GM18526 (cell line): ENCODE measurements around the gene RNF13.
A peak's percentile ranks its signal among the peaks of the same experiment; 100 is the strongest.

ENCODE experiments used
- POLR2A ChIP-seq: IDR thresholded peaks from 3 replicates; pipeline ENCODE4 v1.6.1; 2011; ENCODE audit not compliant: insufficient read length; ENCODE audit errors: extremely low read depth

RNF13 gene

GRCh38 chr3:149812606-149813366 lies at the start of gene RNF13:
RNF13 (plus strand) TSS chr3:149813215; CDS start chr3:149846027, 32,812 bp downstream.
- peak; percentile 68 for TF ChIP-seq POLR2A

GRCh38 chr3:149763565-149764195 lies 49.3 kb upstream of the RNF13 start:
- TF ChIP-seq POLR2A = no peak

- TF ChIP-seq POLR2A = no peak
Observed at GRCh38 chr3:149764302-149764701, 48.7 kb upstream of the RNF13 start.

DNA sequence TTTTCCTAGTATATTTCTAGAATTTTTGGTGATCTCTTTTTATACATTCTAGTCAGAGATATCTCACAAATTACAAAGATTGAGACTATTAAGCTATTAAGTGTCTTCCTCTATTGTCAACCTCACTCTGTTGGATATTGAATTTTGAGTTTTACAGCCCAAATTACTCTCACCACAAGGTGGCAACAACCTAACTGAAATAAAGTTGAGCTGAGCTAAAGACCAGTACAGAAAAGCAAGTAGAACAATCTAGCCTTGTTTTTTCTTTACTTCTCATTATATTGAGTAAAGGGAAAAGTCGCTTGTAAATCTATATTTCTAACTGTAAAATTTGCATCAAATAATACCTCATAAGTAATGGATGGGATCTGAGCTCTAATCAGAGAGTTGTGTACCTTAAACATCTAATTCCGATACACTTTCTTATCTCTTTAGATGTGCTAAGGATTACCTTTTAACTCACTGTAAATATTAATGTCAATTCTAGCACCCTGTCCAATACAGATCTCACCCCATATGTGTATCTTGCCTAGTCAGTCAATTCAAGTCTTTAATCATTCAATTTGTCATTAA lies 47.2 kb upstream of the RNF13 start:
- no peak for TF ChIP-seq POLR2A

DNA sequence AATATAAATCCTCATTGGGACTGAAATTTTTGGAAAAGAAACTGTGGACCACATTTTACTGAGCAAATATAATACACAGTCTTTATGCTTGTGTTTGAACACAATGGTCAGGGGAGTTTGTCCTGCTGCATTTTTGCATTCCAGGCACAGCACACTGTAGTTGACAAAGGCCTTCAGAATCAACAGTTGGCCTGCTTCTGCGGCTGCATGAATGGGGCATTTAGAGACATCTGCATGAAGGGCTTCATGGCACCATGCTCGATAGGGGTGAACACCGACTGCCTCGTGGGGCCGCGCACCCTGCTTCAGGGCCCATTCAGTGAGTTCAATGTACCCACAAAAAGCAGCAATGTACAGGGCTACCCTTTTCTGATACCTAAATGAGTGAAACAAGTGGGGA lies 45.3 kb upstream of the RNF13 start:
- TF ChIP-seq POLR2A = no peak

DNA sequence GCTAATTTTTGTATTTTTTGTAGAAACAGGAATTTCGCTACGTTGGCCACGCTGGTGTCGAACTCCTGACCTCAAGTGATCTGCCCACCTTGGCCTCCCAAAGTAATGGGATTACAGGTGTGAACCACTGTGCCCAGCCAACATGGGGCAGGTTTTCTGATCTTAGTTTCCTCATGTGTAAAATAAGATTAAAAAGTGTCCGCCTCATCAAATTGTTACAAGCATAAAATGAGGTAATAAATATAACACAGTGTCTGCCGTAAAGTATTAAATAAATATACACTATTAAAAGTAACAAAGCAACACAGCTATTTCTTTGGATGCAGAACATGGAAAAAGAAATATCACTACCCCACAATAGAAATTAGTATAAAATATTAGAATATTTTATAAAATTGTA lies 44.3 kb upstream of the RNF13 start:
- no peak for TF ChIP-seq POLR2A

DNA sequence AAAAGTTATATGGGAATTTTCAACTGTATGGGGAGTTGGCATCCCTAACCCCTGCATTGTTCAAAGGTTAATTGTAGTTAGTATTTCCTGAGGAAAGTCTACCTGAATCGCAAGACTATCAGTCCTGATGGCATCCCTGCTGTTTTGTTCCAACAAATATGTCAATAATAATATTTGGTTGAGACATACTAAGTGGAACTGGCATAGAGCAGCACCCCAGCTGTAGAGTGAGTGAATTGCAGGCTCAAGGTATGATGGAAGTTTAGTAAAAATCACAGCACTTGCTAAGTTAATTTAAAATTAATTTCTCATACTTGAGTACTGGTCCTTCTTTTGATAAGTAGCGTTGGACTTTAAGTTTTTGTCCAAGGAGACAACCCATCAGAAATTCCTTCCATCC lies 42.8 kb upstream of the RNF13 start:
- no peak for TF ChIP-seq POLR2A

DNA sequence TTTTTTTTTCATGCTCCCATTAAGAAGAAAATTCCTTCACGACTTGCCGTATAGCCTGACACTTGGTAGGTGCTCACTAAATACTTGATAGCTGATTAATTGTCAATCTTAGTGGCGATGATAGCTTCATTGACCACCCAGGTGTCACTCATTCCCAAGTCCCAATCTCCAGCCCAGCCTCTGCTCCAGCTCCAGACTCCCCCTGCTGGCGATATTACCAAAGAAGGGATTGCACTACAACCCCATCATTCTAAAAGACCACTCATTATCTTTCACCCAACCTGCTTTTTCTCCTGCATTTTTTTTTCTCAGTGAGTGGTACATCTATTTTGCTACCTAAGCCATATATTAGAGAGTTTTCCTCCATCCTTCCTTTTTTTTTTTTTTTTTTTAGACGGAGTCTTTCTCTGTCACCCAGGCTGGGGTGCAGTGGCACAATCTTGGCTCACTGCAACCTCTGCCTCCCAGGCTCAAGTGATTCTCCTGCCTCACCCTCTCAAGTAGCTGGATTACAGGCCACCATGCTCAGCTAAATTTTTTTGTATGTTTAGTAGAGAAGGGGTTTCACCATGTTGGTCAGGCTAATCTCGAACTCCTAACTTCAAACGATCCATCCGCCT lies 41.3 kb upstream of the RNF13 start:
- TF ChIP-seq POLR2A = no peak

GRCh38 chr3:149772861-149773260 lies 40.2 kb upstream of the RNF13 start:
- no peak for TF ChIP-seq POLR2A

DNA sequence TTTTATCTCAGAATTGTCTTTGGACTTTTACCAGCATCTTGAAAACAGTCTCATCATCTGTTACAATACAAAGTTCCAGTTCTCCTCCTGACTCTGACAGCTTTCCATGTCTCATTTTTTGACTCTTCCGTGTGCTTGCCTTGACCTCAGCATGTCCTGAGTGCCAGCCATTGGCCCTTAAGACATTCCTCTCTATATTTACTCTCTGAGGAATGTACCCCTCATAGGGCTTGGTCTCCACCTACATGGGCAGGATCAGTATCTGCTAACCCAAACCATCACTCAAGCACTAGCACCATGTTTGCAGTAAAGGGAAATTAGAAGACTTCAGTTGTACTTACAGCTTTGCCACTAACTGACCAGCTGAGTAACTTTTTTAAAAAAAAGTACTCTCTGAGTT lies 36.8 kb upstream of the RNF13 start:
- no peak for TF ChIP-seq POLR2A

GRCh38 chr3:149777414-149778214 lies 35.4 kb upstream of the RNF13 start:
- no peak for TF ChIP-seq POLR2A

- no peak for TF ChIP-seq POLR2A
Observed at GRCh38 chr3:149781211-149781610, 31.8 kb upstream of the RNF13 start.

DNA sequence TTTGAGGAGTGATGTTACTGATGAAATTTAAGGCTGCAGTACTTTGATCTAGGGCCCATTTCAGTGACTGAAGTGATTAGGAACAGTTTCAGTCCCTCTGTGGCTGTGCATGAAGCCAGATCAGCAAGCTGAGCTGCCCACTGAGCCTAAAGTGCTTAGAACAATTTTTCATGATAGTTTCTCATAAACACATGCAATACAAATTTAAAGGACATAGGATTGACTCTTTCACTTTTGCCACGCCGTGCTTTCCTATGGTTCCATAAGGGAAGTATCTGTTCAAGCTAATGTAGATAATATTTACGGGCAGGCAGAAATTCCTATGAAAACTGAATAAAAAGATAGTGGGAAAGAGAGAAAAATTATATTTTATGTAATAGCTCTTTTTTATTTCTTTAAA lies 31.3 kb upstream of the RNF13 start:
- no peak for TF ChIP-seq POLR2A

GRCh38 chr3:149783576-149783975 lies 29.4 kb upstream of the RNF13 start:
- no peak for TF ChIP-seq POLR2A

DNA sequence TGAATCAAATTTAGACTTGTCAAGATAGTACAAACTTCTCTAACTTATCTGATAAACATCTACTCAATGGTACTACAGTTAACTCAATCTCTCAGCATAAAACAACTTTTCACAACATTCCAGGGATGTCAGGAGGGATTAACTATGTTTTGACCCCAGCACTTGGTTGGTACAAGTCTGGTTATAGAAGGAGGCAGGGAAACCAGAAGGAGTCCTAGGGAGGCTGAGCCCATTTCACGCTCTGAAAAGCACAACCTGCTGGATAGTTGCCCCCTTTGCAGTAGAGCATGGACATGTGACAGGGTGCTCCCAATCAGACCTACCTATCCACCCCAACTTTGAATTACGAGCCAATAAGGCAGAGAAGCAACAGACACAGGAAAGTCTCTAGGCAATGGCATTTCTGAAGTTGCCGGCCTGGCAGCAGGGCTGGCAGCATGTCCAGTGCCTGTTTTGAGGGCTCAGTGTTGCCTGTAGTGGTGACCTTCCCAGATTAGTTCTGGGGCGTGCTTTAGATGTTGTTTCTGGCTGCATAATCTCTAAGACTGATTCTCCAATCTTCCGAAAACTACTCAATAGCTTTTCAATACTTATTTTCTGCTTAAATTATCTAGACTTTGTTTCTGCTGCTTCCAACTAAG lies 28.8 kb upstream of the RNF13 start:
- TF ChIP-seq POLR2A = no peak

GRCh38 chr3:149790268-149790667 lies 22.7 kb upstream of the RNF13 start:
- no peak for TF ChIP-seq POLR2A
